Measurements from ENCODE around the gene GPER1. TPM values are rescaled to one million over a fixed set of nuclear protein-coding genes. Genes with fewer than 3 reads are reported as not detected.

Gene GPER1
- total RNA-seq, 1 experiment from 2014 or later, result not detected

DNA sequence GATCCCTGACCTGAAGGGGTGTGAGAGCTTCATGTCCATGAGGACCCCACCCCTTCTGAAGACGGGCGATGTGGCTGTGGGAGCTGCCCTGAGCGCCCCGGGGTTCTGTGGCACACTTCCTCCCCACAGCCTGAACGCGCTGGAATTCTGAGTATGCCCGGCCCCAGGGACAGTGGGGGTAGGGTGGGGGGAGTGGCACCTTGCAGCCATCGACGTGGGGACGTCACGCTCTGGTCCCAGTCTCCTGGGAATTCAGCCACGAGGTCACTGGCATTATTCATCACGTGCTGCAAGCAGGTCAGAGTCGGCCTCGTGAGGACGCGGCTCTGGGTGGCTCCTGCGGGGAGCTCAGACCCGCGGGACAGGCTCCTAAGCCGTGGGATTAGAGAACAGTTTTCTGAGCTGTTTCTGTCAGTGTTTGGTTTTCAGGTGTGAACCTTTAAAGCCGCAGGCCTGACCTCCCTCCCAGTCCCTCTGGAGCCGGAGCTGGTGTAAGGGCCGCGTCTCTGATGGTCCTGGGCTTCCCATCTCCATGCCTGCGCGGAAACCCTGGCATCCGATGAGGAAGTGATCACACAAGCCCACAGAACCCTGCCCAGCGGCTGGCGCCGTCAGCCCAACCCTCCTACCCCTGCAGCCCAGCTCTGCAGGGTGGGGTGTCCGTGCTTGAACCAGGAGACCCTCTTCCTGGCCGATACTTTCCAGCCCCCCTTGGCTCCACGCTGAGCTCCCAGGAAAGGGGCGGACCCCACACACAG lies 27.4 kb upstream of the GPER1 start:
- DNase-seq, result peak; percentile 65
- no peaks in the 10 kb centered on the region for H3K27me3 ChIP-seq (ENCODE audit: insufficient read depth, low read length)
- H2BK5ac ChIP-seq (ENCODE audit: insufficient read length, low read length), result no peak overlapping the region
- no peak overlapping the region for H2BK15ac ChIP-seq (ENCODE audit: low read depth, low read length)
- WGBS (ENCODE audit: extremely low coverage, insufficient read length, low lambda C conversion rate), result no CpG with 5 or more reads among the region's 35 CpGs
- no peaks in the 10 kb centered on the region for H3K79me1 ChIP-seq (ENCODE audit: insufficient read depth, low read depth, low read length, poor library complexity, severe bottlenecking)
- Mint-ChIP-seq H3K4me1 (peaks cover 14 to 22% of the 10 kb centered on the region in 2 experiments), H3K27me3 (ENCODE audit: low read depth) (peaks cover 3% of the 10 kb centered on the region), H3K36me3 (ENCODE audit: insufficient read depth in 1 of 3, low read depth in 3 of 3) (peaks cover 0 to 4% (median 2%) of the 10 kb centered on the region in 3 experiments; a peak in 2 of 7 replicates), H3K27ac (peak overlapping the region in 2 of 3 experiments; percentile 40 to 64; a peak in 2 of 7 replicates), H3K9me3 (no peaks in the 10 kb centered on the region), H3K4me3 (peak overlapping the region; percentile 53 to 71)
- TF ChIP-seq, protein P1, sequence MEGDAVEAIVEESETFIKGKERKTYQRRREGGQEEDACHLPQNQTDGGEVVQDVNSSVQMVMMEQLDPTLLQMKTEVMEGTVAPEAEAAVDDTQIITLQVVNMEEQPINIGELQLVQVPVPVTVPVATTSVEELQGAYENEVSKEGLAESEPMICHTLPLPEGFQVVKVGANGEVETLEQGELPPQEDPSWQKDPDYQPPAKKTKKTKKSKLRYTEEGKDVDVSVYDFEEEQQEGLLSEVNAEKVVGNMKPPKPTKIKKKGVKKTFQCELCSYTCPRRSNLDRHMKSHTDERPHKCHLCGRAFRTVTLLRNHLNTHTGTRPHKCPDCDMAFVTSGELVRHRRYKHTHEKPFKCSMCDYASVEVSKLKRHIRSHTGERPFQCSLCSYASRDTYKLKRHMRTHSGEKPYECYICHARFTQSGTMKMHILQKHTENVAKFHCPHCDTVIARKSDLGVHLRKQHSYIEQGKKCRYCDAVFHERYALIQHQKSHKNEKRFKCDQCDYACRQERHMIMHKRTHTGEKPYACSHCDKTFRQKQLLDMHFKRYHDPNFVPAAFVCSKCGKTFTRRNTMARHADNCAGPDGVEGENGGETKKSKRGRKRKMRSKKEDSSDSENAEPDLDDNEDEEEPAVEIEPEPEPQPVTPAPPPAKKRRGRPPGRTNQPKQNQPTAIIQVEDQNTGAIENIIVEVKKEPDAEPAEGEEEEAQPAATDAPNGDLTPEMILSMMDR (conservative IDR thresholded peaks at IDR 0.05), result no peak
- no peak overlapping the region for H3T11ph ChIP-seq (ENCODE audit: low read length)
- H2AFZ ChIP-seq (ENCODE audit: low read length), result no peak overlapping the region
- H4K91ac ChIP-seq (ENCODE audit: insufficient read length, low read depth, low read length), result no peak overlapping the region
- peak overlapping the region; percentile 26 for H3K4me2 ChIP-seq (ENCODE audit: insufficient read depth, insufficient read length, low read length)
- no peak overlapping the region for H3K56ac ChIP-seq (ENCODE audit: insufficient read length, low read depth, low read length)
- no peak overlapping the region for H3K27ac ChIP-seq (ENCODE audit: insufficient read length, low read depth, low read length)
- H3K4ac ChIP-seq (ENCODE audit: low read depth, low read length), result no peak overlapping the region
- no peaks in the 10 kb centered on the region for H4K20me1 ChIP-seq (ENCODE audit: control insufficient read depth, insufficient read depth, insufficient read length)
- no peak overlapping the region for H2BK20ac ChIP-seq (ENCODE audit: low read depth, low read length, poor library complexity, severe bottlenecking)
- H3K9me3 ChIP-seq (ENCODE audit: control insufficient read depth, low read depth, low read length), result no peaks in the 10 kb centered on the region
- H4K8ac ChIP-seq (replicated peaks; ENCODE audit: insufficient read length, low read depth, low read length), result no peak overlapping the region
- no peak overlapping the region for H3K23ac ChIP-seq (ENCODE audit: insufficient read length, low read depth, low read length)
- no peak overlapping the region for H2BK12ac ChIP-seq (ENCODE audit: insufficient read length, low read depth, low read length)
- H3K79me2 ChIP-seq (ENCODE audit: insufficient read depth, low read length), result 0 out of 2 replicates have a peak, but pooled peaks cover 1% of the 10 kb centered on the region
- no peak overlapping the region for H2AK5ac ChIP-seq (ENCODE audit: insufficient read length, low read length)
- no peak overlapping the region for H3K18ac ChIP-seq (ENCODE audit: insufficient read length, low read depth, low read length)
- H3K14ac ChIP-seq (ENCODE audit: insufficient read depth, low read length), result no peak overlapping the region; the same call in 1 of the 2 replicates
- H3K9ac ChIP-seq (ENCODE audit: extremely low read depth, insufficient read length, low read length), result no peak overlapping the region
- H2BK120ac ChIP-seq (ENCODE audit: low read depth, low read length, poor library complexity, severe bottlenecking), result no peak overlapping the region
- no peak overlapping the region for H4K5ac ChIP-seq (ENCODE audit: insufficient read length, low read depth, low read length)
- no peaks in the 10 kb centered on the region for H3K23me2 ChIP-seq (ENCODE audit: insufficient read length, low read depth, low read length, poor library complexity, severe bottlenecking)
- H3K4me1 ChIP-seq (ENCODE audit: insufficient read depth, low read length), result no peaks in the 10 kb centered on the region

Data from H9 (cell line).